Chondrocyte (in vitro differentiated cells): ENCODE measurements around the gene TAF11L3. TPM values are rescaled to one million over a fixed set of nuclear protein-coding genes. Genes with fewer than 3 reads are reported as not detected.
"Not testable (repeated sequence)": the region's sequence is repeated elsewhere in the genome, so short reads cannot be mapped to it uniquely, and the experiment has no call there.

ENCODE experiments used
- DNase-seq: peaks from one replicate; pipeline ENCODE4 v3.0.0; 2021; ENCODE audit warnings: mixed read lengths, low spot score
- H3K27ac Mint-ChIP-seq: one replicate; pipeline ENCODE4 v1.8.0; 2021; ENCODE audit warnings: mild to moderate bottlenecking, moderate library complexity, mixed read lengths; ENCODE audit not compliant: unreplicated experiment
- H3K27me3 Mint-ChIP-seq: 2 replicates; pipeline ENCODE4 v1.8.0; 2021; ENCODE audit warnings: low read depth, mixed read lengths
- H3K36me3 Mint-ChIP-seq: 2 replicates; pipeline ENCODE4 v1.8.0; 2021; ENCODE audit warnings: low read depth, mixed read lengths
- H3K4me1 Mint-ChIP-seq: 2 replicates; pipeline ENCODE4 v1.8.0; 2021; ENCODE audit warnings: low read depth, mild to moderate bottlenecking, mixed read lengths
- H3K4me3 Mint-ChIP-seq: one replicate; pipeline ENCODE4 v1.8.0; 2021; ENCODE audit warnings: mild to moderate bottlenecking, moderate library complexity, mixed read lengths; ENCODE audit not compliant: unreplicated experiment
- H3K9me3 Mint-ChIP-seq: 2 replicates; pipeline ENCODE4 v1.8.0; 2021; ENCODE audit warnings: low read depth, mixed read lengths
- CTCF ChIP-seq: fragments of 200-600 bp; sonication (generic); IDR thresholded peaks from 2 replicates; pipeline ENCODE4 v1.5.0; 2021; ENCODE audit warnings: antibody characterized with exemption, mild to moderate bottlenecking, moderate library complexity
- total RNA-seq: library from RNA; stranded (reverse); gene quantifications from 3 replicates; pipeline ENCODE4 v1.2.1, GENCODE V29; 2021

Gene TAF11L3
- total RNA-seq, 1 donor from 2014 or later, result not detected

- Mint-ChIP-seq H3K36me3 (no peaks in the 10 kb centered on the region), H3K27me3 (no peaks in the 10 kb centered on the region), H3K4me3 (no peak overlapping the region), H3K4me1 (peaks cover 5% of the 10 kb centered on the region), H3K9me3 (no peaks in the 10 kb centered on the region), H3K27ac (no peak overlapping the region)
- no peak for DNase-seq
- no peak for TF ChIP-seq CTCF
These were observed 35.4 kb upstream of the TAF11L3 start for GRCh38 chr5:17482790-17483189.

GRCh38 chr5:17486464-17487173 lies 31.5 kb upstream of the TAF11L3 start:
- H3K4me1 Mint-ChIP-seq, result peaks cover 10% of the 10 kb centered on the region
- H3K27ac Mint-ChIP-seq, DNase-seq, H3K27me3 Mint-ChIP-seq, H3K9me3 Mint-ChIP-seq, H3K36me3 Mint-ChIP-seq, H3K4me3 Mint-ChIP-seq: not testable (repeated sequence)

- Mint-ChIP-seq H3K27ac (no peak overlapping the region), H3K27me3 (no peaks in the 10 kb centered on the region), H3K4me1 (peaks cover 10% of the 10 kb centered on the region), H3K36me3 (no peaks in the 10 kb centered on the region), H3K4me3 (no peak overlapping the region), H3K9me3 (no peaks in the 10 kb centered on the region)
- TF ChIP-seq CTCF, result no peak
- no peak for DNase-seq
These were observed 31.0 kb upstream of the TAF11L3 start for GRCh38 chr5:17487174-17487512.

- H3K4me3 Mint-ChIP-seq, H3K9me3 Mint-ChIP-seq, H3K27ac Mint-ChIP-seq, H3K27me3 Mint-ChIP-seq, DNase-seq, H3K36me3 Mint-ChIP-seq: not testable (repeated sequence)
- H3K4me1 Mint-ChIP-seq, result peaks cover 10% of the 10 kb centered on the region
These were observed 26.9 kb upstream of the TAF11L3 start for GRCh38 chr5:17491257-17491656.

GRCh38 chr5:17492770-17493169 lies 25.4 kb upstream of the TAF11L3 start:
- Mint-ChIP-seq H3K36me3 (no peaks in the 10 kb centered on the region), H3K4me3 (no peak overlapping the region), H3K9me3 (peaks cover 6% of the 10 kb centered on the region), H3K27ac (no peak overlapping the region), H3K4me1 (peaks cover 6% of the 10 kb centered on the region), H3K27me3 (no peaks in the 10 kb centered on the region)
- DNase-seq, result no peak
- no peak for TF ChIP-seq CTCF

- TF ChIP-seq CTCF, result no peak
- H3K4me1 Mint-ChIP-seq, result no peaks in the 10 kb centered on the region
- H3K27ac Mint-ChIP-seq, result no peak overlapping the region
- peaks cover 2% of the 10 kb centered on the region for H3K36me3 Mint-ChIP-seq
- peaks cover 12% of the 10 kb centered on the region for H3K9me3 Mint-ChIP-seq
- DNase-seq, result no peak
- H3K4me3 Mint-ChIP-seq, result no peak overlapping the region
- no peaks in the 10 kb centered on the region for H3K27me3 Mint-ChIP-seq
These were observed 20.7 kb upstream of the TAF11L3 start for GRCh38 chr5:17497446-17497845.

GRCh38 chr5:17497931-17498330 lies 20.2 kb upstream of the TAF11L3 start, which contains the start of gene TAF11L2:
Gene TAF11L2 (plus strand): TSS chr5:17498231.
- not testable (repeated sequence) for H3K36me3 Mint-ChIP-seq, H3K4me3 Mint-ChIP-seq, H3K4me1 Mint-ChIP-seq, DNase-seq, H3K27me3 Mint-ChIP-seq, H3K9me3 Mint-ChIP-seq, H3K27ac Mint-ChIP-seq
